ENCODE data around the gene IL12RB1. TPM values are rescaled to one million over a fixed set of nuclear protein-coding genes. Genes with fewer than 3 reads are reported as not detected.

IL12RB1 gene
- total RNA-seq, 2 donors from 2014 or later: 56.7 to 71.1 TPM

DNA sequence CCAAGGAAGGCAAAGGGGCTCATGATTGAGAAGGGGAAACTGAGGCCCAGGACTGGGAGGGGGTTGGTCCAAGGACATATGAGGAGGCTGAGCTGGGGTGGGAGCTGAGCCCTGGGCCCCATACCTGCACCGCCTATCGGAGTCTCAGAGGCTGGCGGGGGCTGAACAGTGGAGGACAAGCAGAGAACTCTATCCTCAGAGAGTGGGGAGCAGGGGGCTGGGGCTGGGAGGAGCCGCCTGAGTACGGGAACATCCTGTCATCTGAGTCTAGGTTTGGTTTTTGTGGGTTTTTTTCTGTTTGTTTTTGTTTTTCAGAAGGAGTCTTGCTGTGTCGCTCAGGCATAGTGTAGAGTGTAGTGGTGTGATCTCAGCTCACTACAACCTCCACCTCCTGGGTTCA lies 72.5 kb downstream of the IL12RB1 start:
- ATAC-seq (peak; percentile 83), DNase-seq (peak in 2 of 3 donors; percentile 36 to 51)
- Mint-ChIP-seq H3K4me1 (peaks cover 49% of the 10 kb centered on the region), H3K4me3 (peak overlapping the region; percentile 75), H3K27me3 (no peaks in the 10 kb centered on the region), H3K36me3 (ENCODE audit: low read depth) (peaks cover 7% of the 10 kb centered on the region), H3K27ac (peak overlapping the region; percentile 97)
- H3K9me3 ChIP-seq (ENCODE audit: control insufficient read depth, low read length, poor library complexity, severe bottlenecking): no peaks in the 10 kb centered on the region

DNA sequence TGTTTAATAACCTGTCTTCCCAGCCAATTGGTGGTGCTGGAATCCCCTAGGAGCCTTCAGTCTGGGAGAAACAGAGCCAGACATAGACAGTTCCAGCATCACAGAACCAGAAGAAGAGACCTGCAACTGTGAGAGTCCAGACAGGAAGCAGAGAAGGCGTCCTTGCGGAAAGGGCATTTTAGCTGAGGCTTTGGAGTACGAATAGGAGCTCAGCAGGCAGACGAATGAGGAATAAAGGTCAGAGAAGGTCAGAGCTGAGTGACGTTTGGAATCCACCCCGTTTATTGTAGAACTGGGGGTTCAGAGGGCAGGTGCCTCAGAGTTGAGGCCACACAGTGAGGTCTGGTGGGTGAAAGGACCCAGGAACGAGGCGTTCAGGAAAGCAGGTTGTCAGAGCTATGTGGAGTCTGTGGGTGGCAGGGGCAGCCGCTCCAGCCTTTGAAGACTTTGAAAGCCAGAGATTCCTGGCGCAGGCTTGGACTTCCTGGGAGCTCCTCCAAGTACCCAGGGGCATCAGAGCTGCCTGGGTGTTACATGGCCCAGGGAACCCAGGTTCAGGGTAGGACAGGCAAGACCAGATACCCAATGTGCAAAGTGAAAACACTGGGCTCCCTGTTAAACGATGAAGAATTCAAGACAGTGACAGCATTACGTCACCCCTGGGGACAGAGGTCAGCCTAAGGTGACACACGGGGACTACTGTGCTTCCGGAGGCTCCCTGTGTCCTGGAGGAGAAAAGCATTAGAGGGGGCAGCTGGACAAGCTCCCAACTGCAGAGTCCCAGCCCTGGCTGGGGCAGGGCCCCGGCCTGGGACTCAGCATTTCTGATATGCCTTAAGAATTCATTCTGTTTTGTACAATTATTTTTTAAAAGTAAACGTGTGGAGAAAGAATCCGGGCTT lies 73.3 kb downstream of the IL12RB1 start:
- H3K27me3 Mint-ChIP-seq: no peaks in the 10 kb centered on the region
- DNase-seq (no peak), ATAC-seq (peak; percentile 29)
- H3K36me3 Mint-ChIP-seq (ENCODE audit: low read depth): peaks cover 7% of the 10 kb centered on the region
- peak overlapping the region; percentile 75 for H3K4me3 Mint-ChIP-seq
- H3K4me1 Mint-ChIP-seq: peaks cover 51% of the 10 kb centered on the region
- H3K9me3 ChIP-seq (ENCODE audit: control insufficient read depth, low read length, poor library complexity, severe bottlenecking): no peaks in the 10 kb centered on the region
- H3K27ac Mint-ChIP-seq: peak overlapping the region; percentile 97

DNA sequence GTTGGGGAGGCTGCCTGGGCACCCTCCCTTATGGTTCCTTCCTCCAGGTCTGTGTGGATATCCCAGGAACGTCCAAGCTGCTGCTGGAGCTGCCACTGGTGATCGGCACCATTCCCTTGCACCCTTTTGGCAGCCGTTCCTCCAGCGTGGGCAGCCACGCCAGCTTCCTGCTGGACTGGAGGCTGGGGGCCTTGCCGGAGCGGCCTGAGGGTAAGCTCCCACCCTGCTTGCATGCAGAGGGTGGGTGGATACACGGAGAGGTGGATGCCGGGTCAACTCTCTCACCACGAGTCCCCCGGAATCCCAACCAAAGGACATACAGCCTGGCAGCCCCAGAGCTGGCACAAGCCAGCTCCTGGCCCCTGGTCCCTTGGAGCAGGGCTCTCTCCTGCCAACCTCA lies 76.6 kb downstream of the IL12RB1 start:
- Mint-ChIP-seq H3K36me3 (ENCODE audit: low read depth) (peaks cover 8% of the 10 kb centered on the region), H3K4me1 (peaks cover 41% of the 10 kb centered on the region), H3K27ac (peak overlapping the region; percentile 91), H3K27me3 (no peaks in the 10 kb centered on the region), H3K4me3 (no peak overlapping the region)
- H3K9me3 ChIP-seq (ENCODE audit: control insufficient read depth, low read length, poor library complexity, severe bottlenecking): no peaks in the 10 kb centered on the region
- no peak for ATAC-seq
- DNase-seq: no peak

DNA sequence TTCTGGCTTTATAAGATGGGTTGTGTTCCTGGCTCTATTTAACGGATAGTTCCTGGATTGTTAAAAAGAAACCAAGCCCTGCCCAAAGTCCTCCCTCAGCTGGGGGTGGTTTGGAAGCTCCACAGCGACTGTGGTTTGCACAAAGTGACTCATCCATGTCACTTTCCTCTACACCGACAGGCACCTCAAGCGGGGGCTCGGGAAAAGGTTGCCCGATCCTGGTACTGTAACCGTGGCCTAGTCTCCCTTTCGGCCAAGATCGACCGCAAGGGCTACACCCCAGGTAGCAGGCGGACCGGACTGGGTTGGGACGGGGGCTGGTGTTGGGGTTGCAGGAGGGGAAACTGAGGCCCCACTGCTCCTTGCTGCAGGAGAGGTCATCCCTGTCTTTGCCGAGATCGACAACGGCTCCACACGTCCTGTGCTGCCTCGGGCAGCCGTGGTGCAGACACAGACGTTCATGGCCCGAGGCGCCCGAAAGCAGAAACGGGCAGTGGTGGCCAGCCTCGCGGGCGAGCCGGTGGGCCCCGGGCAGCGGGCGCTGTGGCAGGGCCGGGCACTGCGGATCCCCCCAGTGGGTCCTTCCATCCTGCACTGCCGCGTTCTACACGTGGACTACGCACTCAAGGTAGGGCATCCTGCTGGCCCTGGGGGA lies 77.2 kb downstream of the IL12RB1 start:
- Mint-ChIP-seq H3K4me1 (peaks cover 35% of the 10 kb centered on the region), H3K36me3 (ENCODE audit: low read depth) (peaks cover 5% of the 10 kb centered on the region), H3K4me3 (peak overlapping the region; percentile 85), H3K27ac (peak overlapping the region; percentile 99), H3K27me3 (no peaks in the 10 kb centered on the region)
- DNase-seq (no peak), ATAC-seq (no peak)
- H3K9me3 ChIP-seq (ENCODE audit: control insufficient read depth, low read length, poor library complexity, severe bottlenecking): no peaks in the 10 kb centered on the region

Other genes starting within 250 kb of the IL12RB1 start
- 100 to 1,000 TPM; 149 to 211 TPM for gene JAK3, start 239.0 kb downstream of the IL12RB1 start, total RNA-seq
- gene RPL18A, start 227.0 kb downstream of the IL12RB1 start, total RNA-seq: 1,000 to 10,000 TPM; 3,447 to 3,486 TPM
- 1 to 10 TPM; 1.3 to 2.0 TPM for gene SLC5A5, start 215.0 kb downstream of the IL12RB1 start, total RNA-seq
- gene CCDC124, start 153.9 kb downstream of the IL12RB1 start, total RNA-seq: 10 to 100 TPM; 21.8 to 27.0 TPM
- gene KCNN1, start 119.8 kb downstream of the IL12RB1 start, total RNA-seq: not detected
- gene ARRDC2, start 78.8 kb downstream of the IL12RB1 start, total RNA-seq: 100 to 1,000 TPM; 165 to 166 TPM
- gene MAST3, start 10.8 kb upstream of the IL12RB1 start, total RNA-seq: 10 to 100 TPM; 38.2 to 50.8 TPM
- 1 to 10 TPM; 8.6 to 9.1 TPM for gene PIK3R2, start 66.2 kb upstream of the IL12RB1 start, total RNA-seq
- gene IFI30, start 86.9 kb upstream of the IL12RB1 start, total RNA-seq: 10 to 100 TPM; 10.1 to 25.8 TPM
- 1 to 10 TPM; 3.8 TPM for gene MPV17L2, start 106.3 kb upstream of the IL12RB1 start, total RNA-seq
- 10 to 100 TPM in 1 of 2 donors, 1 to 10 TPM in 1; 7.4 to 15.3 TPM for gene RAB3A, start 117.1 kb upstream of the IL12RB1 start, total RNA-seq
- gene PDE4C, start 139.5 kb upstream of the IL12RB1 start, total RNA-seq: under 1 TPM in 1 of 2 donors, not detected in 1; 0.31 TPM
- 10 to 100 TPM; 16.5 to 21.9 TPM for gene IQCN, start 187.5 kb upstream of the IL12RB1 start, total RNA-seq
- gene JUND, start 194.7 kb upstream of the IL12RB1 start, total RNA-seq: 1,000 to 10,000 TPM; 1,212 to 1,401 TPM
- 10 to 100 TPM; 43.3 to 46.6 TPM for gene LSM4, start 236.1 kb upstream of the IL12RB1 start, total RNA-seq

Measured in T-helper 17 cell (primary cell).